ENCODE results near the gene CES5A.
"Not testable (repeated sequence)": the region's sequence is repeated elsewhere in the genome, so short reads cannot be mapped to it uniquely, and the experiment has no call there.

CES5A gene

GRCh38 chr16:55830658-55831294, 44.4 kb downstream of the CES5A start:
- TF ChIP-seq CTCF (IDR thresholded peaks at IDR 0.05; ENCODE audit: insufficient read depth, low read length, poor library complexity, severe bottlenecking) (no peak), EZH2phosphoT487 (conservative IDR thresholded peaks at IDR 0.05; ENCODE audit: low read length) (no peak)
- Histone ChIP-seq H2AFZ (ENCODE audit: low read depth, low read length, severe bottlenecking) (no peak overlapping the region), H3K9me2 (replicated peaks; ENCODE audit: insufficient read depth, low read length) (no peaks in the 10 kb centered on the region), H3K36me3 (ENCODE audit: low read length) (no peaks in the 10 kb centered on the region), H3K4me2 (ENCODE audit: low read depth, low read length, poor library complexity, severe bottlenecking) (no peak overlapping the region), H3K9me3 (ENCODE audit: insufficient read depth, low read length) (no peaks in the 10 kb centered on the region), H3K79me2 (ENCODE audit: insufficient read depth, low read length) (no peaks in the 10 kb centered on the region), H3K4me3 (ENCODE audit: insufficient read depth, low read length, poor library complexity, severe bottlenecking) (no peak overlapping the region), H3K27ac (ENCODE audit: low read depth, low read length) (no peak overlapping the region), H3F3A (ENCODE audit: insufficient read depth) (no peaks in the 10 kb centered on the region), H3K9ac (ENCODE audit: low read length) (no peak overlapping the region), H3K27me3 (ENCODE audit: low read length) (no peaks in the 10 kb centered on the region), H4K20me1 (ENCODE audit: low read depth, low read length) (no peaks in the 10 kb centered on the region)

GRCh38 chr16:55829232-55829631, 45.9 kb downstream of the CES5A start:
- H3K27ac ChIP-seq (ENCODE audit: low read depth, low read length); H3K79me2 ChIP-seq (ENCODE audit: insufficient read depth, low read length); H3F3A ChIP-seq (ENCODE audit: insufficient read depth); H4K20me1 ChIP-seq (ENCODE audit: low read depth, low read length); H3K36me3 ChIP-seq (ENCODE audit: low read length); H3K27me3 ChIP-seq (ENCODE audit: low read length); H3K9me2 ChIP-seq (replicated peaks; ENCODE audit: insufficient read depth, low read length); H3K9me3 ChIP-seq (ENCODE audit: insufficient read depth, low read length); H3K4me2 ChIP-seq (ENCODE audit: low read depth, low read length, poor library complexity, severe bottlenecking); H2AFZ ChIP-seq (ENCODE audit: low read depth, low read length, severe bottlenecking); H3K9ac ChIP-seq (ENCODE audit: low read length); H3K4me3 ChIP-seq (ENCODE audit: insufficient read depth, low read length, poor library complexity, severe bottlenecking): not testable (repeated sequence)

DNA sequence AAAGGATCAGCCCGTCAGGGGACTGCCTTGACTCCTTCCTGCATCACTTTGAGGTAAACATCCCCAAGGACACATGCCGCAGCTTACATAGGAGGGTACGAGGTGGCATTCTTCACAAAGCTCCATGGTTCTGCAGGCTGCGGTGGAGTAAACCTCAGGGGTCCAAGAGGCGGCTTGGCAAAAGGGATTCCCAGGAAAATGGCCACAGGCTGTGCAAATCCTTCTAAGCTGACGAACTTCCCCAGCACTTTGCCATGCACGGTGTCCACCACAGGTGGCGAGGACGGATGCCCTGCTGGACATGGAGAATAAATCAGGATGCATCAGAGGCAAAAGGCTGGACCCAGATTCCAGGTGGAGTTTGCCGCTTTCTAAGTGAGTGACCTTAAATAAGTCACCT, 46.5 kb downstream of the CES5A start:
- Histone ChIP-seq H3K36me3 (ENCODE audit: low read length) (no peaks in the 10 kb centered on the region), H2AFZ (ENCODE audit: low read depth, low read length, severe bottlenecking) (no peak overlapping the region), H3F3A (ENCODE audit: insufficient read depth) (no peaks in the 10 kb centered on the region), H3K4me2 (ENCODE audit: low read depth, low read length, poor library complexity, severe bottlenecking) (no peak overlapping the region), H3K4me3 (ENCODE audit: insufficient read depth, low read length, poor library complexity, severe bottlenecking) (no peak overlapping the region), H3K27ac (ENCODE audit: low read depth, low read length) (no peak overlapping the region), H3K9me2 (replicated peaks; ENCODE audit: insufficient read depth, low read length) (no peaks in the 10 kb centered on the region), H3K9ac (ENCODE audit: low read length) (no peak overlapping the region), H3K79me2 (ENCODE audit: insufficient read depth, low read length) (no peaks in the 10 kb centered on the region), H4K20me1 (ENCODE audit: low read depth, low read length) (no peaks in the 10 kb centered on the region), H3K27me3 (ENCODE audit: low read length) (no peaks in the 10 kb centered on the region), H3K9me3 (ENCODE audit: insufficient read depth, low read length) (no peaks in the 10 kb centered on the region)
- TF ChIP-seq CTCF (IDR thresholded peaks at IDR 0.05; ENCODE audit: insufficient read depth, low read length, poor library complexity, severe bottlenecking), result no peak
- no peak for TF ChIP-seq EZH2phosphoT487 (conservative IDR thresholded peaks at IDR 0.05; ENCODE audit: low read length)

- Histone ChIP-seq H3K79me2 (ENCODE audit: insufficient read depth, low read length) (no peaks in the 10 kb centered on the region), H4K20me1 (ENCODE audit: low read depth, low read length) (no peaks in the 10 kb centered on the region), H3K4me2 (ENCODE audit: low read depth, low read length, poor library complexity, severe bottlenecking) (no peak overlapping the region), H3K27me3 (ENCODE audit: low read length) (no peaks in the 10 kb centered on the region), H3K36me3 (ENCODE audit: low read length) (no peaks in the 10 kb centered on the region), H3K27ac (ENCODE audit: low read depth, low read length) (no peak overlapping the region), H3K9me2 (replicated peaks; ENCODE audit: insufficient read depth, low read length) (no peaks in the 10 kb centered on the region), H3F3A (ENCODE audit: insufficient read depth) (no peaks in the 10 kb centered on the region), H2AFZ (ENCODE audit: low read depth, low read length, severe bottlenecking) (no peak overlapping the region), H3K9ac (ENCODE audit: low read length) (no peak overlapping the region), H3K4me3 (ENCODE audit: insufficient read depth, low read length, poor library complexity, severe bottlenecking) (no peak overlapping the region), H3K9me3 (ENCODE audit: insufficient read depth, low read length) (no peaks in the 10 kb centered on the region)
- TF ChIP-seq CTCF (IDR thresholded peaks at IDR 0.05; ENCODE audit: insufficient read depth, low read length, poor library complexity, severe bottlenecking) (no peak), EZH2phosphoT487 (conservative IDR thresholded peaks at IDR 0.05; ENCODE audit: low read length) (no peak)
Observed at GRCh38 chr16:55825115-55825728, 50.0 kb downstream of the CES5A start.
